Measurements from ENCODE around the gene PCA3.

Gene PCA3

DNA sequence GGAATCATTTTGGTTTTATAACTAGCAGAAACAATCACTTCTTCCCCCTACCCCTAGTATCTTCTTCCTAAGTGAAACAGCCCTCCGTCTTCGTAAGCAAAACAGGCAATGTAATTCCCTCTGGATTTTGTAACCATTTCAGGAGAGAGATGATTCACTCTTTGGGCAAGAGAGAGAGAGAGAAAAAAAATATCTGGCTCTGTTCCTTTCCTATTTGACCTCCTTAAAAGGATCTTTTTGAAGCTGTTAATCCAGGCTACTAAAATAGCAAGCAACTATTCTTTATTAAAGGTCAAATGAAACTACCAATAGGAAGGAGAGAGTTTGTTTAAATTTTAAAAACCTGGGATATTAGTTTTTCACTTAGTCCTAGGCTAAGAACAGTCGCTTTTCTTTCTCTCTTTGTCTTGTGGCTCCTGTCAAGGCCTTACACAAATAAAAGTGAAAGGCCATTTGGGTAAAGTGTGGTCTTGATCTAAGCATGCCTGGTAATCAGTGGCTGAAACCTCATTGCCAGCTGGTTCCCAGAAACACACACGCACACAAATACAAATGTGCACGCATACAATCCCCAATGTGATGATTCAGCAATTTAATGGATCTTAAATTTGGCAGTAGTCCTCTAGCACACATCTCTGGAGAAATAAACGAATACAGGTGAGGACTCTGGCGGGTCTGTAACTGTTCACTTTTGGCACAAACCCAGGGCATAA, 71.5 kb downstream of the PCA3 start:
- DNase-seq: no peak

Data from CD4-positive, alpha-beta T cell treated with Interleukin-17A for 1 hour (primary cell).